ENCODE data around the gene GRIK3.

The GRIK3 gene

DNA sequence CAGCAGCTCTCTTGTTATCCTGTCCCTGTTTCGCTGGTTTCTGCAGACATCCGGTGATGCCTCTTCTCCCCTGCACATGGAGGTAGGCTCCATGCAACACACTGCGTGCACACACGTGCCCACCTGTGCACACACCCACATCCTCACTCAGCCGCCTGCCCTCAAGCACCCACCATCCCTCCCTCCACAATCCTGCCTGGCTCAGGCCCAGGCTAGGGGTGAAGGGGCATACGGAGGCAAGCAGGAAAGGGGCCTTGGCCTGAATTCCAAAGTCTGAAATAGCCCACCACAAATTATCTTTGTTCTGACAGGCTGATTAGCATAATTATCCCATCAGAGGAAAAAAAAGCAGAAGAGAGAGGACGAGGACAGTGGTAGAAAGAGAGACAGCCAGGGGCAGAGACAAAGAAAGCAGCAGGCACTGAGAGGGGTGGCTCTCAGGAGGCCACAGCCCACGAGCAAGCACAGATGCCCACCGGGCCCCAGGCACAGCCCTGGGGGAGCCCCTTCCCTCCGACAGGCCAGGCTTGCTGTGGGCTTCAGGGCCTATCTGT lies 73.2 kb downstream of the GRIK3 start:
- TF ChIP-seq, protein P1, sequence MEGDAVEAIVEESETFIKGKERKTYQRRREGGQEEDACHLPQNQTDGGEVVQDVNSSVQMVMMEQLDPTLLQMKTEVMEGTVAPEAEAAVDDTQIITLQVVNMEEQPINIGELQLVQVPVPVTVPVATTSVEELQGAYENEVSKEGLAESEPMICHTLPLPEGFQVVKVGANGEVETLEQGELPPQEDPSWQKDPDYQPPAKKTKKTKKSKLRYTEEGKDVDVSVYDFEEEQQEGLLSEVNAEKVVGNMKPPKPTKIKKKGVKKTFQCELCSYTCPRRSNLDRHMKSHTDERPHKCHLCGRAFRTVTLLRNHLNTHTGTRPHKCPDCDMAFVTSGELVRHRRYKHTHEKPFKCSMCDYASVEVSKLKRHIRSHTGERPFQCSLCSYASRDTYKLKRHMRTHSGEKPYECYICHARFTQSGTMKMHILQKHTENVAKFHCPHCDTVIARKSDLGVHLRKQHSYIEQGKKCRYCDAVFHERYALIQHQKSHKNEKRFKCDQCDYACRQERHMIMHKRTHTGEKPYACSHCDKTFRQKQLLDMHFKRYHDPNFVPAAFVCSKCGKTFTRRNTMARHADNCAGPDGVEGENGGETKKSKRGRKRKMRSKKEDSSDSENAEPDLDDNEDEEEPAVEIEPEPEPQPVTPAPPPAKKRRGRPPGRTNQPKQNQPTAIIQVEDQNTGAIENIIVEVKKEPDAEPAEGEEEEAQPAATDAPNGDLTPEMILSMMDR (IDR thresholded peaks at IDR 0.05; ENCODE audit: extremely low read depth, insufficient read depth, missing control alignments), result no peak
- no peak for DNase-seq (ENCODE audit: low spot score)
- in situ Hi-C loops (cut with MboI; ENCODE audit: low pct_unique_long_range_greater_than_20kb, low sequenced_read_pairs, unreplicated experiment), result no loop called here

DNA sequence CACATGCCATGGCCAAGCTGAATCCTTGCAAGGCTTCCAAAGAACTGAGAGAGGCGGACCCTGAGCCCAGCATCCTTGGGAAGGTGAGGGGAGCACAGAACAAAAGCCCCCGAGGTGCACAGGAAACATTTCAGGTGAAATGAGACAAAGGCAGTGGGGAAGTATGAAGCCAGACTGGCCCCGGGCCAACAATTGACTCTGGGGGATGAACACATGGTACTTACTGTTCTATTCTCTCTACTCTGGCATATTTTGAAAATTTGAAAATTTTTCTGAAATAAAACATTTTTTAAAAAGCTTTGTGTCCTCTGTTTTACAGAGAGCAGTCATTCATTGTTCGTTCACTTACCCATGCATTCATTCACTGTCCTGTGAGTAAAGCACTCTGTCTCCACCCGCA lies 77.7 kb downstream of the GRIK3 start:
- TF ChIP-seq, protein P1 (IDR thresholded peaks at IDR 0.05; ENCODE audit: extremely low read depth, insufficient read depth, missing control alignments), result no peak
- in situ Hi-C loops (cut with MboI; ENCODE audit: low pct_unique_long_range_greater_than_20kb, low sequenced_read_pairs, unreplicated experiment), result no loop called here
- DNase-seq (ENCODE audit: low spot score), result no peak

DNA sequence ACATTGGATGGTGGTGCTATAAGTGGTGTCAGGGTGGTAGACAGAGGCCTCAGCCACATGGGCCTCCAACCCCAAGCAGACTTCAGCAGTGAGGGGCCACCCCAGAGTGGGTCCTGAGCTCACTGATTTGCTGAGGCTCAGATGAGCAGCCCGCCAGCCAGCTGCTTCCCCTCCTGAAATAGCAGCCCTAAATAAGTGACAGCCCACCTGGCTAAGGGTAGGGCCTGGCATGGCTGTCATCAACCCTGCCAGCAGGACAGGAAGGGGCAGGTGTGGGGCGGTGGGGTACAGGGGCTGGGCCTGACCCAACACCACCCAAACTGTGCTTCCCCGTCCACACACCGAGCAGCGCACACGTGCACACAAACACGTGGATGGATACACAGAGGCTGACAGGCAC lies 79.3 kb downstream of the GRIK3 start:
- TF ChIP-seq, protein P1 (IDR thresholded peaks at IDR 0.05; ENCODE audit: extremely low read depth, insufficient read depth, missing control alignments), result no peak
- DNase-seq (ENCODE audit: low spot score), result no peak
- in situ Hi-C loops (cut with MboI; ENCODE audit: low pct_unique_long_range_greater_than_20kb, low sequenced_read_pairs, unreplicated experiment), result no loop called here

DNA sequence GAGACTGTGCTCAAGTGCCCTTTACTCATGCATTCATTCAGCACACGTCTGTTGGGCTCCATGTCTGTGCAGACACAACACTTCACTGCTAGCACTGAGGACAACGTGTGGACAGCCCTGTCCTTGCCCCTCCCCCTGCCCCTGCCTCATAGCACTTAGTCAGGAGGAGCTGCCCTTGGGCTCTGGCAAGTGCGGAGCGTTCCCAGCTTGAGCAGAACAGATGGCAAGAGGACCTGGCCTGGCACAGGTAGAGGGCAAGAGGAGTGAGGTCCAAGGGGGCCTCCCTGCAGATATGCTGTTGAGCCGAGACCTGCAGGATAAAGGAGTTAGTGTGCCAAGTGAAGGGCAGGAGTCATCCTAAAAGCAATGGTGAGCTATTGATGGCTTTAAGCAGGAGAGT lies 81.3 kb downstream of the GRIK3 start:
- TF ChIP-seq, protein P1 (IDR thresholded peaks at IDR 0.05; ENCODE audit: extremely low read depth, insufficient read depth, missing control alignments), result no peak
- DNase-seq (ENCODE audit: low spot score), result no peak
- in situ Hi-C loops (cut with MboI; ENCODE audit: low pct_unique_long_range_greater_than_20kb, low sequenced_read_pairs, unreplicated experiment), result no loop called here

DNA sequence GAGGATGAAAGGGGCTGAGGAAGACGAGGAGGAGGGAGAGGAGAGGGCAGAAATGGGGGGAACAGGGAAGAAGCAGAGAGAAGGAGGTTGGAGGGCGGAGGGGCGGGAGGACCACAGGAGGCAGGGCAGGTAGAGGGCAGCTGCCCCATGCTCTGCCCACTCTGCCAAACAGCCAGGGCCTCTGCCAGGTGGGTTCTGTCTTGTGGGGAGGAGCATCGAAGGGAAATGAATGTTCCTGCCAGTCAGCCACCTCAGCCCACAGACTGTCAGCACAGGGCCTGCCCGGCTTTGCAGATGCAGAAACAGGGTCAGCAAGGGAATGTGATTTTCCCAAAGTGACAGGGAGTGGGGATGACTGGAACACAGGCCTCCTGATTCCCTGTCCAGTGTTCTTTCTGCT lies 82.6 kb downstream of the GRIK3 start:
- TF ChIP-seq, protein P1 (IDR thresholded peaks at IDR 0.05; ENCODE audit: extremely low read depth, insufficient read depth, missing control alignments), result no peak
- in situ Hi-C loops (cut with MboI; ENCODE audit: low pct_unique_long_range_greater_than_20kb, low sequenced_read_pairs, unreplicated experiment), result no loop called here
- DNase-seq (ENCODE audit: low spot score), result no peak

DNA sequence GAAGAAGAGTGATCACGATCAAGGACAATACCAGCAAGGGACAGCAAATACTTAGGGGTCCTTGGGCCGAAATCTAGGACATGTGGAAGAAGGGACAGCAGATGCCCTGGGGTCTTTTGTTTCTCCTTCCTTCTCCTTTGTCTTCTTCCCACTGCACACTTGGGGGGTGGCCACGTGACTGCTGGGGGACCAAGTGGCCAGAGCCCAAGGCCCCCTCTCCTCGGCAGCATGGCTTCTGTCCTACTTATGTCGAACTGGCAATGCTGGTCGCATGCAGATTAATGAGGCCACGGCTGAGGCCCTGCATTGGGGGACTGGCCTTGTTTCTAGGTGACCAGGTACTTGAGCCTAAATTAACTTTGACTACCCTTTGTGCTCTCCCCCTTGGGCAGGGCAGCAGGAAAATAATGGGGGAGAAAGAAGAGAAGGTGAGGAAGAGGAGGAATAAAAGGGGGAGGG lies 83.0 kb downstream of the GRIK3 start:
- no peak for DNase-seq (ENCODE audit: low spot score)
- in situ Hi-C loops (cut with MboI; ENCODE audit: low pct_unique_long_range_greater_than_20kb, low sequenced_read_pairs, unreplicated experiment), result no loop called here
- TF ChIP-seq, protein P1 (IDR thresholded peaks at IDR 0.05; ENCODE audit: extremely low read depth, insufficient read depth, missing control alignments), result no peak
